22Rv1 (cell line): ENCODE measurements around the gene SART3.

Source experiments
- CTCF ChIP-seq: fragments of 450-650 bp; IDR thresholded peaks from 2 replicates; pipeline ENCODE4 v1.5.1; 2017; ENCODE audit warnings: mild to moderate bottlenecking
- ZFX ChIP-seq: fragments of 450-650 bp; IDR thresholded peaks from 2 replicates; pipeline ENCODE4 v1.6.1; 2017; ENCODE audit warnings: antibody characterized with exemption, borderline replicate concordance

- TF ChIP-seq CTCF = no peak
- no peak for TF ChIP-seq ZFX
Observed at GRCh38 chr12:108475396-108475795, 85.6 kb downstream of the SART3 start.
